AG08396 (cell line): Measurements from ENCODE around the gene PLP1.
A peak's percentile ranks its signal among the peaks of the same experiment; 100 is the strongest.
"Not testable (repeated sequence)": the region's sequence is repeated elsewhere in the genome, so short reads cannot be mapped to it uniquely, and the experiment has no call there.

ENCODE experiments used
- DNase-seq: peaks from one replicate; pipeline ENCODE4 v3.0.0; 2012; ENCODE audit warnings: low spot score, mixed read lengths

PLP1 gene

DNA sequence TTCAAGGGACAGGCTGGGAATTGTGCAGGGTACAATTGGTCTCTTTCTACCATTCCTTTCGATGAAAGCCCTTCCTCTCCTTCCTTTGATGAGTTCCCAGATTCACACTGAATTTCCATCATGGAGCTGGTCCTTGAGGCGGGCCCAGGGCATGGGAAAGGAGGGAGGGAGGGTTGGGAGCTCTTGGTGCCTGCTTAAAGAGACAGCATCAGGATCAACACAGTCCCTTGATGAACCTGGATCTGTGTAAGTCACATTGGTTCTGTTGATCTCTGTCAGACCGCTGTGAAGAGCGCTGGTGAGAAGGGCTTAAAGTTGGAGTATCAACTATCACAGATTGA, 4.4 kb downstream of the PLP1 start:
- DNase-seq = no peak

GRCh38 chrX:103781706-103782105, 5.1 kb downstream of the PLP1 start:
- no peak for DNase-seq

GRCh38 chrX:103782640-103783039, 6.0 kb downstream of the PLP1 start:
- DNase-seq = no peak

- DNase-seq = no peak
Measured at GRCh38 chrX:103783196-103783595, 6.6 kb downstream of the PLP1 start.

DNA sequence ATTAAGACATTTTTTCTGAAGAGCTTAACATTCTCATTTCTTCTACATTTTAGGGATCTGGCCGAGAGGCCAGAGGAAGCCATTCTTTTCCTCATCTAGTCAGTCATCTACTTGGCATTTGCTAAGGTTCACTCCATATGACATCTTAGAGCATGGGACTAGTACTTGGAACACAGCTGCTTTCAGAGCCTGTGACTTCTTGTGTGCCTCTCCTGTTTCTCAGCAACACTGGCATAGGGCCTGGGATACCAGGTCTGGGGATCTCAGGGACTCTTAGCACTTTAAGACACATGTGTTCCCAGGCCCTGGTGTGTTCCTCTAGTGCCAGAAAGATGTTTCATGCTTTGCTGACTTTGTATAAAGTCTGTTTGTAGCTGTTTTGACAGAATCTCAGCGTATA, 7.3 kb downstream of the PLP1 start:
- no peak for DNase-seq

GRCh38 chrX:103789004-103789403, 12.4 kb downstream of the PLP1 start:
- DNase-seq = no peak

DNA sequence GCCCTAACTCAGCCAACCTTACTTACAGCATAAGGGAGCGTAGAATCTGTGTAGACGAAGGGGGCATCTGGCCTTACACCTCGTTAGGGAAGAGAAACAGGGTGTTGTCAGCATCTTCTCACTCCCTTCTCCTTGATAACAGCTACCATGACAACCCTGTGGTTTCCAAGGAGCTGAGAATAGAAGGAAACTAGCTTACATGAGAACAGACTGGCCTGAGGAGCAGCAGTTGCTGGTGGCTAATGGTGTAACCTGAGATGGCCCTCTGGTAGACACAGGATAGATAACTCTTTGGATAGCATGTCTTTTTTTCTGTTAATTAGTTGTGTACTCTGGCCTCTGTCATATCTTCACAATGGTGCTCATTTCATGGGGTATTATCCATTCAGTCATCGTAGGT, 14.6 kb downstream of the PLP1 start:
- DNase-seq = no peak

- DNase-seq = no peak
Measured at GRCh38 chrX:103791826-103792485, 15.3 kb downstream of the PLP1 start.

DNA sequence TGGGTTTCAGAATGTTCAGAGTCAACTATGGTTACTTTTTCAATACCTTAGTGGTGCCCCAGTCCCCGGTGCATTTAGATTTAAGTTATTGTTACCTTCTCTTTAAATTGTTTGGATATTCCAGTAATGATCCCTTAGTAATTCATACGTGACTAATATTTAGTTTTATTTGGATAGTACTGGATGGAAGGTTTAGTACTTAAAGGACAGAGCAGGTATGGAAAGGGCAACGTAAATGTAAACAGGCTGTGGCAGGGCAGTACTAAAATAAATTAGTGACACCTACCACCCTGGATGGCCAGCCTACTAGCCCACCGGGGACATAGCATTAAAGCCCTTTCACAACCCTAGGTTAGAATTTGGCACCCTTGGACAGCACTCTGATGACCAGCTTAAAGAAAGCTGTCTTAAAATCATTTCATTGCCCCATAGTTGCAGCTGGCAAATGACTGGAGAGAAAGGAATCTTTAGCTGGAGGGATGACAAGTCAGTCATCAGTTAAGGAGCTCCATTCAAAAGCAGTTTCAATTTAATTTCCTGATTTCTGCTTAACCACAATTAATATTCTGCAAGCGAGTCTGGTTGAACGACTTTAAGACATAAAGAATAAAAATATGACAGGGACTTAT, 16.4 kb downstream of the PLP1 start:
- no peak for DNase-seq

DNA sequence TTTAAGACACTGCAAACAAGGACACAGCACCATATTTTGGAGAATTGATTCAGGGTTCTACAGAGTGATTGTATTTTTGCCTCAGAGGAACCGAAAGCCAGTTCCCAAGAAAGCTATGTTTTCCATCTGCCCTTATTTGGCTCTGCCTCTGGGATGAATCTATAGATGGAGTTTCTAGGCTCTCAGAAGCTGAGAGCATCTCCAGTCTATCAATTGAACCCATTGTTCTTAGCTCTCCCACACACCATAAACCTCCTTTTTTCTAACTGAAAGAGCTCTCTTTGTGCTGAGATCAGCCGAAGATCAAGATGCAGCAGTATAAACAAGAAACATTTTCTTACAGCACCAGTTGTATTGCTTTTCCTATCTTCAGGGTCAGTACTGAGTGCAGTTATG, 16.9 kb downstream of the PLP1 start:
- no peak for DNase-seq

DNA sequence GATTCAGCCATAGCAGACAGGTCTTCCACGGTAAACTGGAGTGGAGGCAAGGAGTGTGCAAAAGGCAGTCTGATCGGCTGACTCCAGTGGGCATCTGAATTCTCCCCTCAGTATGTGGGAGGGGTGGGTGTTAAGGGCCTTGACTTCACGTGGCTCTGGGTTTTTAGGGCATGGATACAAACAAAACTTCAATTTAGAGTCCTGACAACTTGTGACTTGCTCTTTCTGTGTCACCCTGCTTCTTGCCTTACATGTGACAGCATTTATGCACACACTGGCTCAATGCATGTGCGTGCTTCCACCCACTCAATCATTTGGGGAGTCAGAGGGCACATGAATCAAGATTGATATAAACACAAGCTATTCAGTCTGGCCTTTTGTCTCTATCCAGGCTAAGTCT, 17.5 kb downstream of the PLP1 start:
- no peak for DNase-seq

- DNase-seq = no peak
Measured at GRCh38 chrX:103797691-103798090, 21.1 kb downstream of the PLP1 start.

- DNase-seq = no peak
Measured at GRCh38 chrX:103800318-103800717, 23.7 kb downstream of the PLP1 start.

DNA sequence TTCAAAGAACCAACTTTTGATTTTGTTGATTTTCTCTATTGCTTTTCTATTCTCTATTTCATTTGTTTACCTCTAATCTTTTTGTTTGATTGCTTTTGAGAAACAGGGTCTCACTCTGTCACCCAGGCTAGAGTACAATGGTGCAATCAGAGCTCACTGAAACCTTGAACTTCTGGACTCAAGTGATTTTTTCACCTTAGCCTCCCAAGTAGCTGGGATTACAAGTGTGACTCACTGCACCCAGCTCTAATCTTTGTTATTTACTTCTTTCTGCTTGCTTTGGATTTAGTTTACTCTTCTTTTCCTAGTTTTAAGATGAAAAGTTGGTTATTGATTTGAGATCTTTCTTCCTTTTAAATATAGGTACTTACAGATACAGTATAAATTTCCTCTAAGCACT, 29.2 kb downstream of the PLP1 start:
- DNase-seq = no peak

- DNase-seq = no peak
Measured at GRCh38 chrX:103806862-103807474, 30.3 kb downstream of the PLP1 start.

DNA sequence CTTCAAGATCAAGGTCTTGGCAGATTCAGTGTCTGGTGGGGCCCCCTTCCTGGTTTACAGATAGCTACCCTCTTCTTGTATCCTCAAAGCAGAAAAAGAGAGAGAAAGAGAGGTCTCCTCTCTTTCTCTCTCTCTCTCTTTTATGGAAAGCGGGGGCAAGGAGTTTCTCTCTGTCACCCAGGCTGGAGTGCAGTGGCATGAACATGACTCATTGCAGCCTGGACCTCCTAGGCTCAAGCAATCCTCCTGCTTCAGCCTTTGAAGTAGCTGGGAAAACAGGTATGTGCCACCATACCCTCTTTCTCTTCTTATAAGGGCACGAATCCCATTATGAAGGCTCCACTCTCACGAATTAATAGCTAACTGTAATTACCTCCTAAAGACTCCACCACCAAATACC, 35.2 kb downstream of the PLP1 start:
- no peak for DNase-seq

DNA sequence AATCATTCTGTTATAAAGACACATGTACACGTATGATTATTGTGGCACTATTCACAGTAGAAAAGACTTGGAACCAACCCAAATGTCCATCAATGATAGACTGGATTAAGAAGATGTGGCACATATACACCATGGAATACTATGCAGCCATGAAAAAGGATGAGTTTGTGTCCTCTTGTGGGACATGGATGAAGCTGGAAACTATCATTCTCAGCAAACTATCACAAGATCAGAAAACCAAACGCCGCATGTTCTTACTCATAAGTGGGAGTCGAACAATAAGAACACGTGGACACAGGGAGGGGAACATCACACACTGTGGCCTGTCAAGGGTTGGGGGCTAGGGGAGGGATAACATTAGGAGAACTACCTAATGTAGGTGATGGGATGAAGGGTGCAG, 40.5 kb downstream of the PLP1 start:
- not testable (repeated sequence) for DNase-seq

GRCh38 chrX:103817502-103817901, 40.9 kb downstream of the PLP1 start:
- peak; percentile 19 for DNase-seq

- no peak for DNase-seq
Measured at GRCh38 chrX:103818842-103819619, 42.4 kb downstream of the PLP1 start.

DNA sequence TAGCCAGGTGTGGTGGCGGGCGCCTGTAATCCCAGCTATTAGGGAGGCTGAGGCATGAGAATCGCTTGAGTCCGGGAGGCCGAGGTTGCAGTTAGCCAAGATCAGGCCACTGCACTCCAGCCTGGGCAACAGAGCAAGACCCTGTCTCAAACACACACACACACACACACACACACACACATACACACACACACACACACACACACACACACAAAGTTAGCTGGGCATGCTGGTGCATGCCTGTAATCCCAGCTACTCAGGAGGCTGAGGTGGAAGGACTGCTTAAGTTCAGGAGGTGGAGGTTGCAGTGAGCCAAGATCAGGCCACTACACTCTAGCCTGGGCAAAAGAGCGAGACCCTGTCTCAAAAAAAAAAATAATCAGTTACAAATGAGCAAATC, 44.2 kb downstream of the PLP1 start:
- DNase-seq = not testable (repeated sequence)

- DNase-seq = no peak
Measured at GRCh38 chrX:103823591-103823990, 47.0 kb downstream of the PLP1 start.

DNA sequence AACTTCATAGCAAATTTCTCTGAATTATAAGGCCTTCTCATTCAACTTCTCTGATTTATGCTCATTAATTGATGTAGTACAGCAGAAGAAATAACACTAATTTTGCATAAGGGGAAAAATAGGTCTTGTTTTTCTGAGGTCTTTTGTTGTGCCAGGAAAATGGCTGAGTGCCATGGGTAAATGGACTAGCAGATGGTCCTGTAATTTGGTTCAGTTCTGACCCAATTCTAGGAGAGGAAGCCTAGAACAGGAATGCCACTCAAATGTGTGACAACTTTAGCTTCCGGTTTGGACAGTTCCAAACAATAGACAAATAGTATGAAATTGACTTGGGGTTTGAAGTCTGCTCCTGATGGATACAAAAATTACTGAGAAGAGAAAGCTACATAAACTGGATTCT, 49.2 kb downstream of the PLP1 start:
- DNase-seq = no peak

- no peak for DNase-seq
Measured at GRCh38 chrX:103828529-103828928, 51.9 kb downstream of the PLP1 start.
